ENCODE data around the gene ZBTB4.

ZBTB4 gene

DNA sequence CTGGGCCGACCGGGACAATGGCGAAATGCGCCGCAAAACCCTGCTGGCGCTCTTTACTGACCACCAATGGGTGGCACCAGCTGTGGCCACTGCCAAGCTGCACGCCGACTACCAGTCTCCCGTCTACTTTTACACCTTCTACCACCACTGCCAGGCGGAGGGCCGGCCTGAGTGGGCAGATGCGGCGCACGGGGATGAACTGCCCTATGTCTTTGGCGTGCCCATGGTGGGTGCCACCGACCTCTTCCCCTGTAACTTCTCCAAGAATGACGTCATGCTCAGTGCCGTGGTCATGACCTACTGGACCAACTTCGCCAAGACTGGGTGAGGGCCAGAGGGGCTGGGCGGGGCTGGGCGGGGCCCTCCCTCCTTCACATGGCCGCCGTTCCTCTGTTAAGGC, 63.6 kb downstream of the ZBTB4 start:
- TF ChIP-seq, protein P1, sequence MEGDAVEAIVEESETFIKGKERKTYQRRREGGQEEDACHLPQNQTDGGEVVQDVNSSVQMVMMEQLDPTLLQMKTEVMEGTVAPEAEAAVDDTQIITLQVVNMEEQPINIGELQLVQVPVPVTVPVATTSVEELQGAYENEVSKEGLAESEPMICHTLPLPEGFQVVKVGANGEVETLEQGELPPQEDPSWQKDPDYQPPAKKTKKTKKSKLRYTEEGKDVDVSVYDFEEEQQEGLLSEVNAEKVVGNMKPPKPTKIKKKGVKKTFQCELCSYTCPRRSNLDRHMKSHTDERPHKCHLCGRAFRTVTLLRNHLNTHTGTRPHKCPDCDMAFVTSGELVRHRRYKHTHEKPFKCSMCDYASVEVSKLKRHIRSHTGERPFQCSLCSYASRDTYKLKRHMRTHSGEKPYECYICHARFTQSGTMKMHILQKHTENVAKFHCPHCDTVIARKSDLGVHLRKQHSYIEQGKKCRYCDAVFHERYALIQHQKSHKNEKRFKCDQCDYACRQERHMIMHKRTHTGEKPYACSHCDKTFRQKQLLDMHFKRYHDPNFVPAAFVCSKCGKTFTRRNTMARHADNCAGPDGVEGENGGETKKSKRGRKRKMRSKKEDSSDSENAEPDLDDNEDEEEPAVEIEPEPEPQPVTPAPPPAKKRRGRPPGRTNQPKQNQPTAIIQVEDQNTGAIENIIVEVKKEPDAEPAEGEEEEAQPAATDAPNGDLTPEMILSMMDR (IDR thresholded peaks at IDR 0.05; ENCODE audit: borderline replicate concordance, control extremely low read depth, extremely low read depth, insufficient read depth, missing control alignments) = no peak
- in situ Hi-C loops (cut with MboI; ENCODE audit: low sequenced_read_pairs, unreplicated experiment) = no loop called here
- no peak for DNase-seq (ENCODE audit: low spot score)

DNA sequence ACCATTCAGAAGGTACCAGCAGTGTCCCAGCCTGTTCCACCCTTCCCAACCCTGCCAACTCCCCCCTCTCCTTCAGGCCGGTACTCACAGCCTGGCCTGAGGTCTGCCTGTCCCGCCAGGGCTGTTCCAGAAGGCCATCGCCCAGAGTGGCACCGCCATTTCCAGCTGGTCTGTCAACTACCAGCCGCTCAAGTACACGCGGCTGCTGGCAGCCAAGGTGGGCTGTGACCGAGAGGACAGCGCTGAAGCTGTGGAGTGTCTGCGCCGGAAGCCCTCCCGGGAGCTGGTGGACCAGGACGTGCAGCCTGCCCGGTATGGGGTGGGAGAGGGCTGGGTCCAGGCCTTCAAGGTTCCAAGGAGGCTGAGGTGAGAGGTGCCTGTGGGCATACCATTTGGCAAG, 64.6 kb downstream of the ZBTB4 start:
- in situ Hi-C loops (cut with MboI; ENCODE audit: low sequenced_read_pairs, unreplicated experiment) = no loop called here
- TF ChIP-seq, protein P1 (IDR thresholded peaks at IDR 0.05; ENCODE audit: borderline replicate concordance, control extremely low read depth, extremely low read depth, insufficient read depth, missing control alignments) = no peak
- no peak for DNase-seq (ENCODE audit: low spot score)

DNA sequence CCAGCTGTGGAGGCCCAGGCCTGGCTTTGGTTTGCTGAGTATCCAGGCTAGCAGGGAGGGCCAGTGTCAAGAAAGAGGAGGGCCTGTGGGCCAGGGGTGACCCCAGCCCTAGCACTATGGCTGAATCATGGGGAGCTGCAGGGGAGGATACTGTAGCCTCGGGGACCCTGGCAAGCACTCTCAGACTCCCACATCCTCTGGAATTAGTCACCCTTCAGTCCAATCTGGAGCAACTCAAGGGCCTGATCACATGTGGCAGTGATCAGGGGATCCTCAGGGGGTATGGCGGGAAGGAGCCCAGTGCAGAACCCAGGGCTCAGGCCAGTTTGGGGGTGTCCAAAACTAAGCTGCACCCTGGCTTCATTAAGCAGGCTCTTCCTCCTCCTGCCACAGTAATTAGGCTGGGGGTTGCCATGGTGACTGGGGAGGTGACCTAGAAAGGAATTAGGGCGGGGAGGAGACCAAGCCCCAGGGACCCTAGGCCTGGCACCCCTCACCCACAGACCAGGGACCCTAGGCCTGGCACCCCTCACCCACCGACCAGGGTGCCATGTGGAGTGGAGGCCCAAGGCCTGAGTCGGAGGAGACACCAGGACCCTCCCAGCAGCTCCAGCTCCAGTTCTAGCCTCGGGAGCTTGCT, 66.0 kb downstream of the ZBTB4 start:
- in situ Hi-C loops (cut with MboI; ENCODE audit: low sequenced_read_pairs, unreplicated experiment) = no loop called here

DNA sequence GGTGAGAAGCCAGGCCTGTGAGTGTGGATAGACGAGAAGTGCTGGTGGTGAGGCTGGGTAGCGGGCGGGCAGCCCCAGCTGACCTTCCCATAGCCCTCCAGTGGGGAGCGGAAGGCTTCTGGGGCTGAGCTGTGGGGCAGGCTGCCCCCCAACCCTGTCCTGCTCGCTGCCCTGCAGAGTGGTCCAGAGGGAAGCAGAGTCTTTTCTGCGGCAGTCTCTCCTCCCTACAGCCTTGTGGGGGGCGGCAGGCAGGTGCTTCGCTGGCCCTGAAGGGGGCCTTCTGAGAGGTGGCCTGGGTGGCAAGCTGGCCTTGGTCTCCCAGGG, 68.0 kb downstream of the ZBTB4 start:
- TF ChIP-seq, protein P1 (IDR thresholded peaks at IDR 0.05; ENCODE audit: borderline replicate concordance, control extremely low read depth, extremely low read depth, insufficient read depth, missing control alignments) = no peak
- in situ Hi-C loops (cut with MboI; ENCODE audit: low sequenced_read_pairs, unreplicated experiment) = no loop called here
- no peak for DNase-seq (ENCODE audit: low spot score)

More for the DNA sequence above, 66.0 kb downstream of the ZBTB4 start:
- TF ChIP-seq, protein P1 (IDR thresholded peaks at IDR 0.05; ENCODE audit: borderline replicate concordance, control extremely low read depth, extremely low read depth, insufficient read depth, missing control alignments) = no peak
- no peak for DNase-seq (ENCODE audit: low spot score)

DNA sequence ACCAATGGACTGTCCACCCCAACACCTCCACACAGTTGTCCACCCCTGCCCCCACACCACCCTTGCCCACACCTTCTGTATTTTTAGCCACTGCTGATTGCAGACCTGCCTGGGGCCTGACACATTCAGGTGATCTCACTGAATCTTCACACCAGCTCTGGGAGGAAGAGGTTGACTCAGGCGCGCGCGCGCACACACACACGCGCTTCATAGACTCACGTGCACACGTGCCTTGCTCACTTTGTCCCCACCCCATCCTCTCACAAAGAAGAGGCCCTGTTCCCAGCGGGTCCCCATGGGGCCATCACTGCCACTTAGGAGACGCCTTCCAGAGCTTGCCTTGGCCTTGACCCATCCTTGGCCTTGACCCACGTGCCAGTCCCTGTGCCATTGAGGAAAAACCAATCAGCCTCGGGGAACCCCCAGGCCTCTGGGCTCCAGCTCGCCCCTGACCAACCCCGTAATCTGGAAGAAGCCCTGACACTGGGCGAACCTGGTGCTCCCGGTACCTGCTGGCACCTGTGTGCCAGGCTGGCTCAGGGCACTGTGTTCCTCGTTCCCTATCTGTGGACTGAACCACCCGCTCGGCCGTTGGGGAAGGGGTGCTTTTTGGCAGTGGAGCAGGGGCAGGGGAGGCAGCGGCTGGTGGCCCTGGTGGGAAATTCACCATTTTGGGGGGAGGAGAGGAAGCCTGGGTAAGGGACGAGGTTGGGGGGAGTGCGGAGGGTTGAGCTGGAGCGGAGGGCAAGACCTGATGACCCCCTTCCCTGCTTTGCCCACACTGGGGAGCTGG, 68.6 kb downstream of the ZBTB4 start:
- in situ Hi-C loops (cut with MboI; ENCODE audit: low sequenced_read_pairs, unreplicated experiment) = no loop called here
- DNase-seq (ENCODE audit: low spot score) = no peak
- TF ChIP-seq, protein P1 (IDR thresholded peaks at IDR 0.05; ENCODE audit: borderline replicate concordance, control extremely low read depth, extremely low read depth, insufficient read depth, missing control alignments) = no peak

DNA sequence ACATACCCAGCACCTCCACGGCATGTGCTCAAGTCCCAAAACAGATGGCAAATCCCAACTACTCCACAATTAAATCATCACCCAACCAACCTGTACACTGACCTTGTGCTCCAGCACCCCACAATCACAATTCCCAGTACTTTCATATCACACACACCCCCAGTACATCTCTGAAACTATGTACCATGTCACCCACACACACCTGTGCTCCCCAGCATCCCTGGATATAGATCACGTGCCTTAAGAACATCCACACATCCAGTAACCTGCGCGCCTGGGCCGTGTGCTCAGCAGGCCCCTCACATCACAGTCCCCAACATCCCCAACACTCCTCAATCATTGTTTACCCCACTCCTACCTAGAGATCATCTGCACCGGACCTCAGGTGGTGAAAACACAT, 69.7 kb downstream of the ZBTB4 start:
- DNase-seq (ENCODE audit: low spot score) = no peak
- TF ChIP-seq, protein P1 (IDR thresholded peaks at IDR 0.05; ENCODE audit: borderline replicate concordance, control extremely low read depth, extremely low read depth, insufficient read depth, missing control alignments) = no peak
- in situ Hi-C loops (cut with MboI; ENCODE audit: low sequenced_read_pairs, unreplicated experiment) = no loop called here

Measured in GM13976 (cell line).